GM21717 (cell line): ENCODE measurements around the gene MAN1A2.
A peak's percentile ranks its signal among the peaks of the same experiment; 100 is the strongest.

ENCODE experiments used
- ATAC-seq: cut with Tn5 transposase; IDR thresholded peaks from one replicate; pipeline ENCODE4 v1.9.1; 2021; ENCODE audit warnings: mild to moderate bottlenecking, moderate library complexity; ENCODE audit not compliant: unreplicated experiment

Gene MAN1A2

GRCh38 chr1:117481410-117481809 is 114.2 kb downstream of the MAN1A2 start:
- no peak for ATAC-seq

- no peak for ATAC-seq
Measured at GRCh38 chr1:117493906-117494305, 126.7 kb downstream of the MAN1A2 start.

GRCh38 chr1:117495068-117495467 is 127.8 kb downstream of the MAN1A2 start:
- no peak for ATAC-seq

GRCh38 chr1:117499071-117499470 is 131.8 kb downstream of the MAN1A2 start:
- ATAC-seq, result no peak

- no peak for ATAC-seq
Measured at GRCh38 chr1:117500584-117500983, 133.3 kb downstream of the MAN1A2 start.

GRCh38 chr1:117501281-117501680 is 134.0 kb downstream of the MAN1A2 start:
- ATAC-seq, result no peak

GRCh38 chr1:117511273-117511672 is 144.0 kb downstream of the MAN1A2 start:
- ATAC-seq, result no peak

GRCh38 chr1:117512728-117513321 is 145.6 kb downstream of the MAN1A2 start:
- ATAC-seq, result no peak

GRCh38 chr1:117523111-117523510 is 155.9 kb downstream of the MAN1A2 start:
- ATAC-seq, result no peak

- no peak for ATAC-seq
Measured at GRCh38 chr1:117527074-117527473, 159.8 kb downstream of the MAN1A2 start.

- no peak for ATAC-seq
Measured at GRCh38 chr1:117527566-117528102, 160.4 kb downstream of the MAN1A2 start.

GRCh38 chr1:117529683-117530082 is 162.4 kb downstream of the MAN1A2 start:
- ATAC-seq, result no peak

- ATAC-seq, result no peak
Measured at GRCh38 chr1:117531222-117531621, 164.0 kb downstream of the MAN1A2 start.

- ATAC-seq, result peak; percentile 71
Measured at GRCh38 chr1:117534995-117535467, 167.8 kb downstream of the MAN1A2 start.

GRCh38 chr1:117535821-117536220 is 168.6 kb downstream of the MAN1A2 start:
- no peak for ATAC-seq

- no peak for ATAC-seq
Measured at GRCh38 chr1:117537291-117537920, 170.2 kb downstream of the MAN1A2 start.

GRCh38 chr1:117540532-117540931 is 173.3 kb downstream of the MAN1A2 start:
- no peak for ATAC-seq

- no peak for ATAC-seq
Measured at GRCh38 chr1:117541003-117541402, 173.8 kb downstream of the MAN1A2 start.

- ATAC-seq, result no peak
Measured at GRCh38 chr1:117541585-117541984, 174.3 kb downstream of the MAN1A2 start.

- ATAC-seq, result no peak
Measured at GRCh38 chr1:117544509-117545109, 177.4 kb downstream of the MAN1A2 start.

- ATAC-seq, result no peak
Measured at GRCh38 chr1:117546467-117546866, 179.2 kb downstream of the MAN1A2 start.

- ATAC-seq, result no peak
Measured at GRCh38 chr1:117553471-117553870, 186.2 kb downstream of the MAN1A2 start.
